ENCODE measurements around the gene SIGMAR1.
"Not testable (repeated sequence)": the region's sequence is repeated elsewhere in the genome, so short reads cannot be mapped to it uniquely, and the experiment has no call there.

Gene SIGMAR1

GRCh38 chr9:34647084-34647403, 9.5 kb upstream of the SIGMAR1 start:
- H3K27ac ChIP-seq (ENCODE audit: poor library complexity, severe bottlenecking): peak overlapping the region; percentile 31
- peak; percentile 9; the same call in 2 of the 3 replicates for ATAC-seq (ENCODE audit: low read depth)
- no peaks in the 10 kb centered on the region for H3K27me3 ChIP-seq (ENCODE audit: insufficient read depth, poor library complexity, severe bottlenecking)
- DNase-seq (ENCODE audit: low spot score): no peak
- H3K36me3 ChIP-seq (ENCODE audit: low read depth): peaks cover 22% of the 10 kb centered on the region; the same call in 1 of the 2 replicates
- peak; percentile 20 for TF ChIP-seq CTCF (IDR thresholded peaks at IDR 0.05; ENCODE audit: poor library complexity, severe bottlenecking)
- H3K9me3 ChIP-seq (ENCODE audit: severe bottlenecking): no peaks in the 10 kb centered on the region
- H3K4me1 ChIP-seq (ENCODE audit: insufficient read depth, poor library complexity, severe bottlenecking): peaks cover 9% of the 10 kb centered on the region
- peak overlapping the region; percentile 50 for H3K4me3 ChIP-seq (ENCODE audit: severe bottlenecking)

GRCh38 chr9:34646211-34647083, 8.9 kb upstream of the SIGMAR1 start, which contains the start of gene GALT:
Gene GALT (plus strand): TSS chr9:34646675. CDS start chr9:34646705, 30 bp downstream.
- peaks cover 22% of the 10 kb centered on the region; the same call in 1 of the 2 replicates for H3K36me3 ChIP-seq (ENCODE audit: low read depth)
- H3K4me1 ChIP-seq (ENCODE audit: insufficient read depth, poor library complexity, severe bottlenecking): peaks cover 9% of the 10 kb centered on the region
- peak; percentile 56 for TF ChIP-seq CTCF (IDR thresholded peaks at IDR 0.05; ENCODE audit: poor library complexity, severe bottlenecking)
- H3K27ac ChIP-seq (ENCODE audit: poor library complexity, severe bottlenecking): peak within 1 kb of the TSS; percentile 31
- no peaks in the 10 kb centered on the region for H3K9me3 ChIP-seq (ENCODE audit: severe bottlenecking)
- H3K27me3 ChIP-seq (ENCODE audit: insufficient read depth, poor library complexity, severe bottlenecking): no peaks in the 10 kb centered on the region
- DNase-seq (ENCODE audit: low spot score) (peak; percentile 90), ATAC-seq (ENCODE audit: low read depth) (peak; percentile 75)
- H3K4me3 ChIP-seq (ENCODE audit: severe bottlenecking): peak within 1 kb of the TSS; percentile 50

- DNase-seq (ENCODE audit: low spot score) (no peak), ATAC-seq (ENCODE audit: low read depth) (no peak)
- no peak overlapping the region for H3K4me3 ChIP-seq (ENCODE audit: severe bottlenecking)
- peaks cover 7% of the 10 kb centered on the region for H3K4me1 ChIP-seq (ENCODE audit: insufficient read depth, poor library complexity, severe bottlenecking)
- no peaks in the 10 kb centered on the region for H3K9me3 ChIP-seq (ENCODE audit: severe bottlenecking)
- no peak overlapping the region for H3K27ac ChIP-seq (ENCODE audit: poor library complexity, severe bottlenecking)
- peaks cover 21% of the 10 kb centered on the region; the same call in 1 of the 2 replicates for H3K36me3 ChIP-seq (ENCODE audit: low read depth)
- no peaks in the 10 kb centered on the region for H3K27me3 ChIP-seq (ENCODE audit: insufficient read depth, poor library complexity, severe bottlenecking)
- TF ChIP-seq CTCF (IDR thresholded peaks at IDR 0.05; ENCODE audit: poor library complexity, severe bottlenecking): no peak
These were observed 7.3 kb upstream of the SIGMAR1 start for GRCh38 chr9:34644766-34645314.

GRCh38 chr9:34642679-34643078, 5.1 kb upstream of the SIGMAR1 start:
- DNase-seq (ENCODE audit: low spot score) (no peak), ATAC-seq (ENCODE audit: low read depth) (no peak)
- no peak overlapping the region for H3K4me3 ChIP-seq (ENCODE audit: severe bottlenecking)
- H3K27me3 ChIP-seq (ENCODE audit: insufficient read depth, poor library complexity, severe bottlenecking): no peaks in the 10 kb centered on the region
- peaks cover 6% of the 10 kb centered on the region for H3K4me1 ChIP-seq (ENCODE audit: insufficient read depth, poor library complexity, severe bottlenecking)
- H3K27ac ChIP-seq (ENCODE audit: poor library complexity, severe bottlenecking): no peak overlapping the region
- no peaks in the 10 kb centered on the region for H3K36me3 ChIP-seq (ENCODE audit: low read depth)
- TF ChIP-seq CTCF (IDR thresholded peaks at IDR 0.05; ENCODE audit: poor library complexity, severe bottlenecking): no peak
- no peaks in the 10 kb centered on the region for H3K9me3 ChIP-seq (ENCODE audit: severe bottlenecking)

- not testable (repeated sequence) for H3K9me3 ChIP-seq (ENCODE audit: severe bottlenecking); H3K4me3 ChIP-seq (ENCODE audit: severe bottlenecking); H3K27me3 ChIP-seq (ENCODE audit: insufficient read depth, poor library complexity, severe bottlenecking); DNase-seq (ENCODE audit: low spot score); H3K36me3 ChIP-seq (ENCODE audit: low read depth); H3K27ac ChIP-seq (ENCODE audit: poor library complexity, severe bottlenecking); H3K4me1 ChIP-seq (ENCODE audit: insufficient read depth, poor library complexity, severe bottlenecking); ATAC-seq (ENCODE audit: low read depth)
These were observed 1.7 kb upstream of the SIGMAR1 start for GRCh38 chr9:34639322-34639721.

Measured in RWPE2 (cell line).